HG02610 (cell line): ENCODE results near the gene CSDE1.
A peak's percentile ranks its signal among the peaks of the same experiment; 100 is the strongest.

Experiments
- ATAC-seq: cut with Tn5 transposase; IDR thresholded peaks from one replicate; pipeline ENCODE4 v1.9.1; 2021; ENCODE audit warnings: mild to moderate bottlenecking, moderate library complexity; ENCODE audit not compliant: unreplicated experiment

Gene CSDE1

DNA sequence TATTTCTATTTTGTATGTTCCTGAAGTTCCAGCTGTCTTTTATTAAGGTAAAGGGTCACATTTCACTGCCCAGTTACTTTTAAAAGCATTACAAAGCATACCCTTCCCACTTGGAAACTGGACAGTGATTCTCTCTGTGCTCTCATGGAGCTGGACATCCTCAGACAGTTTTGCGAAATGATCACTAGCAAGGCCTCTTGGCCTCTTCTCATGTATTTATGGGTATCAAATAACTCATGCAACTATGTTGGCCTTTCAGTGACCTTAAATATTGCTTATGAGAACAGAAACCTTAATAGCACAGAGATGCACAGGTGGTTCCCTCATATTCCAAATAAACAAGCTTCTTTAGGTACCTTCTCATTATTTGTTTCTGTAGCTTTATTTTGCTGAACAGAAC, 54.5 kb downstream of the CSDE1 start:
- ATAC-seq: no peak

DNA sequence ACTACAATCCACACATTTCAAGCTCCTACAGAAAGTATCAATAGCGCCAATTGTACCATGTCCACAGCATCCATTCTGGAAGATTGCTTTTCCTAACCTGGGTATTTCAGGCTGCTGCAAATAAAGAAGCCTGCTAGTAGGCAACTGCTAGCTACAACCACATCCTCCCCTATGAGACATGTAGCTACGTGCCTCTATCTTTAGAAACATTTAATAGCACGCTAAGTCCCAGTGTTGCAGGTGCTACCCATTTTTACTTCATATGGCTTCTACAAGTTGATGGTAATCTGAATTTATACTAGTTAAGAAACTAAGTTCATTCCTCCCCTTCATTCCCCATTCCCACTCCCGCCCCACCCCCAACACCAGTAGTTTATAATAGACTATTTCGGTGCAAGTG, 55.0 kb downstream of the CSDE1 start:
- no peak for ATAC-seq

- ATAC-seq: no peak
Measured at GRCh38 chr1:114701931-114702330, 55.9 kb downstream of the CSDE1 start.

DNA sequence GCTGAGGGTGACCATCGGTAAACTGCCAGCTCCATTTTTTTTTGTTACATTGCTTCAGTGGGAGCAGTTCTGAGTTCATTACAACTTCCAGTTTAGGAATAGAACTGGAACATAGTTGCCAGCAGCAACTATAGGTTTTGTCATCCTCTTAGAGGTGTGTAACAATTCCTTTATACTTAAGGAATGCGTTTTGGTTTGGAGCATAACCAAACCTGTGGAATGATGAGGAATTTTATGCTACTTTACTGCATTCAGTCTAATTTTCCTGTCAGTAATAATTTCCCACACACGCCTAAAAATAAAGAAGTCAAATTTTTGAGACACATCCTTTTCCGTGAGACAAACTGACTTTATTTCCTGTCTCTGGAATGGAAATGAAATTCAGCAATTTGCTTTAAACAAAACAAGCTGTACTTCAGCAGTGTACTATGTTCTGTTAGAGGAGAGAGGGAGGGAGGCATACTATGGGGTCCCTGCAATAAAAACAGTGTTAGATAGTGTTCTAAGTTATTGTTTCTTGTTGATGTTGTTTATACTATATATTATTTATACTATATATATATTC, 57.7 kb downstream of the CSDE1 start:
- ATAC-seq: no peak

- no peak for ATAC-seq
Measured at GRCh38 chr1:114696810-114697209, 61.0 kb downstream of the CSDE1 start.

DNA sequence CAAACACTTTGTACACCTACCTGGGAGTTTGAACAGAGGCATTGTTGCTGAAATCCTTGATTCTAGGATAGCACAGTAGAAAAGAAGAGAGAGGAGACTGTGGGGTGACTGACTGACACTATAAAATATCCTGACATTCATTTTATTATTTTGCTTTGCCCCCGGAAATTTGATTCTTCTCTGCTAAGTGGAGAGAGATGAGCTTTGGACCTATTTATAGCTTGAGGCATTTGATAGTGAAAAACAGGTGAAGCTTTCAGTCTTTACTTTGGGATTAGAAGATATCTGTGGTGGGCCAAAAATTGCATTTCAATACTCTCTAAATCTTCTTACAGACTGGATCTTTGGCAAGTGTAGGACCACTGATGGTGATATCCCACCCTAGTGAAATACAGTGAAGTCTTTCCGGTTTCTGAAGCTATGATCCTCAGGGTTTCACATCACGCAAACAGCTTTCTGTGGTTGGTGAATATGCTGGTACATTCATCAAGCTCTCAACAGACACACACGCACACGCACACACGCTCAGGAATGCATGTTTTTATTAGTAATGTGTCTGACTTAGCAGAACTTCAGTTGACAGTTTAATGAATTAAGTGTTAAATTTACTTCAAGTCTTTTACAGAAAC, 62.2 kb downstream of the CSDE1 start, which contains the start of gene AMPD1:
Gene AMPD1, minus strand, starts transcription at position 117 of the 629 bp plus-strand sequence. Its CDS starts 75 bp downstream, at position 42.
- no peak for ATAC-seq

DNA sequence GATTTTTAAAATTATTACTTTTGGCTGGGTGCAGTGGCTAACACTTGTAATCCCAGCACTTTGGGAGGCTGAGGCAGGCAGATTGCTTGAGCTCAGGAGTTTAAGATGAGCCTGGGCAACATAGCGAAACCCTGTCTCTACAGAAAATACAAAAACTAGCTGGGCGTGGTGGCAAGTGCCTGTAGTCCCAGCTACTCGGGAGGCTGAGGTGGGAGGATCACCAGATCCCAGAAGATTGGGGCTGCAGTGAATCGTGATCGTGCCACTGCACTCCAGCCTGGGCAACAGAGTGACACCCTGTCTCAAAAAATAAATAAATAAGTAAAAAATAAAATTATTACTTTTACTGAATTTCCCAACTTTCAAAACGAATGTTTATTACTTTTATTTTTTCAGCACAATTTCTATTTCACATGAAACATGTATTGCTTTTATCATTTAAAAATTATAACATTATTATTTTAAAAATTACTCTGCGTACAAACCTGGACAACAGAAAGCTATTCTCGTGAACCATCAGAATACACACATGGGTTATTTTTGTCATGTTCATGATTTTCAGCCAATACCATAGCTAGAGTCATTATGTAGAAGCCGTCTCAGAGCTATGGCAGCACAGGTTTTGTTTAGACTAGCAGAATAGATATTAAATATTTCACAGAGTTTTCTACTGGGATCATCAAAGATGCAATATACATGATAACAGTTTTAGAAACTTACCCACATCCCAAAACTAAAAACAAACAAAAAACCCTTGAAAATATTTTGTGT, 63.1 kb downstream of the CSDE1 start:
- ATAC-seq: no peak

GRCh38 chr1:114692947-114693346, 64.8 kb downstream of the CSDE1 start:
- ATAC-seq: no peak

DNA sequence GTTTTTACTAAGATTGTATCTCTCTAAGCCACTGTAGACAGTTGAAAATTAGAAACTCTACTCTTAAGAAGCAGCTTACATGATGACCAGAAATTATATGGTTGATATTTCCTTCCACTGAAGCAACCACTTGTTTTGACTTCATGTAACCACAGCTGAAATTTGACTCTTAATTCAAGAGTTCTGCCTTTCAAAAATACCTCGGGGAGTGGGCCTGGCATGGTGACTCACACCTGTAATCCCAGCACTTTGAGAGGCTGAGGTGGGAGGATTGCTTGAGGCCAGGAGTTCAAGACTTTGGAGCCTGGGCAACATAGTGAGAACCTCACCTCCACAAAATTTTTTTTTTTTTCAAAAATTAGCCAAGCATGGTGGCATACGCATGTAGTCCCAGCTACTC, 66.7 kb downstream of the CSDE1 start:
- no peak for ATAC-seq

DNA sequence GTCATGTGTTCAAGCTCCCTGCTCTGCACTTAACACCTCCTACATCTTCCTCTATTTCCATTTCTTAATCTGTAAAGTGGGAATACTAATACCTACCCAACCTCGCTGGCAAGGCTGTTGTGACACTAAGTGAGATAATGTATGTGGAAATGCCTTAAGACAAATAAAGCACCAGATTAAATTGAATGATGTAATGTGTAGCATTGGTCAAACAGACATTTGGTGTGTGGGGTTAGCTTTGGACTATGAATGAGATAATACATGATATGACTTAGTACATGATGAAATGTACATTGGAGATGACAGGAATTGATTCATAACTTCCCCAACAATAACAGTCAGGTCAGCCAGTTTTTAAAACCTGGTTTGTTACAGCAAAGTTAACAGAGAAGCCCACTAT, 67.6 kb downstream of the CSDE1 start:
- no peak for ATAC-seq

DNA sequence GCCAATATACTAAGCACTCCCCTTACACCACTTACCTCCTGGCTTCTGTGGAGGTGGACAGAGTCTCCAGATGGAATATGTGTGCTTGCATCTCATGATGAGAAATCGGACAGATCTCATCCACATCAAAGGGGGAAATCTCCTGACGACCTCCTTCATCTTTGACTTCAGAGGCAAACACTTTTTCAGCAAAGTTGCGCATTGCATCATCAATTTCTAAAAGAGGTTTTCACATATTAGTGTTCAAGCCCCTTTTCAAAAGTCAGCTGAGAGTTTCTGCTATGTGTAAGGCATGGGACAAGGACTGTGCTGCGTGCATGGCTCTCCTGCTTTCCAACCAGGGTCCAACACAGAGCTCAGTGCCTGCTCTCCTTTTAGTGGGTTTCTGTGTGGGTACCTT, 69.3 kb downstream of the CSDE1 start:
- ATAC-seq: no peak

DNA sequence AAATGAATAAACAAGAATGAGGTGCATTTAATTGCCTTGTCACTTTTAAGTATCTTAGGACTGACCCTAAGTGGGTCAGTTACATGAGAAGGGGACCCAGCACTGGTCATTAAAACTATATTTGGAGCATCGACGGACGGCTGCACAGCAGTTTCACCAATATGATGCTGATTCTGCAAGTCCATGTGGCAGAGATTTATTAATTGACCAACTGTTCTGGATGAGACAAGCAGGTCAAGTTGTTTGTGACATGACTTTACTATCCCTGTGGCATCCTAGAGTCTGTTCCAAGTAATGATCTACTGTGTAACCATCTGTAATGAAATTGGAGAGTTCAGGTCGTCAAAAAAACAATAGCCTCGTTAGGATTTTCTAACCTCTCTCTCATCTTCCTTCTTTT, 71.9 kb downstream of the CSDE1 start:
- ATAC-seq: no peak

- ATAC-seq: no peak
Measured at GRCh38 chr1:114677691-114678090, 80.1 kb downstream of the CSDE1 start.

GRCh38 chr1:114676115-114676514, 81.7 kb downstream of the CSDE1 start:
- ATAC-seq: no peak

DNA sequence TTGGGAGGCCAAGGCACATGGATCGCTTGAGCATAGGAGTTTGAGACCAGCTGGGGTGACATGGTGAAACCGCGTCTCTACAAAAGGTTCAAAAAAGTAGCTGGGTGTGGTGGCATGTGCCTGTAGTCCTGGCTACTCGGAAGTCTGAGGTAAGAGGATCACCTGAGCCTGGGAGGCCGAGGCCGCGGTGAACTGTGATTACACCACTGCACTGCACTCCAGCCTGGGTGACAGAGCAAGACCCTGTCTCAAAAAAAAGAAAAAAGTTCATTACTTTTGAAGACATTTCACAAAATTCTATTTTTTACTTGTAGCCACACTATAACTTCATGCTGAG, 85.9 kb downstream of the CSDE1 start:
- ATAC-seq: no peak

DNA sequence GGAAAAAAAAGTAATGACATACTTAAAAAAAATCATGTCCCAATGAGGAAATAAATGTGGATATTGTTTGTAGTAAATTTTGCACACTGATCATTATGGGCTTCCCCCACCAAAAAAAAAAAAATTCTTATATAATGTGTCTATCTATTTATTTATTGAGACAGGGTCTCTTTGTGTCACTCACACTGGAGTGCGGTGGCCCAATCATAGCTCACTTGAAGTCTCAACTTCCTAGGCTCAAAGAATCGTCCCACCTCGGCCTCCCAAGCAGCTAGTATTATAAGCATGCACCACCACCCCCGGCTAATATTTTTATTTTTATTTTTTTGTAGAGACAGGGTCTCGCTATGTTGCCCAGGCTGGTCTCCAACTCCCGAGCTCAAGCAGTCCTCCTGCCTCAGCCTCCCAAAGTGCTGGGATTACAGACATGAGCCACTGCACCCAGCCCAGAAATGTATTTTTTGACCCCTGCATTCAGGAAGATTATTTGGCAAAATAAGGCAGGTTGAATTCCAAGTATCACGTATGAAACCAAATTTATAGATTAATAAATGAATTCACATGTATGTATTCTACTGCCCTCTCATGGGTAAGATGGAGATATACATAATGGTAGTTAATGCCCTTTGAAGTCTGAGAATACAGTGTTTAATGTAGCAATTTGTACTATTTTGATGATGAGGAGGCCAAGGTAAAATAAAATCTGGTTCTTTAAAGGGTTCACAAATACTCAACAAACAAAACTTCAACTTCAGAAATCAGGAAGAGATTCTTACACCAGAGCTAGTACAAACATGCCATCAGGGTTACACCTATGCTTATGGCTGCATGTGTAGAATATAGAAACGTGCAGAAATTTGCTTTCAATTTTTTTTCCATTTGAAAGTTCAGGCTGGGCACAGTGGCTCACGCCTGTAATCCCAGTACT, 86.5 kb downstream of the CSDE1 start:
- ATAC-seq: no peak

DNA sequence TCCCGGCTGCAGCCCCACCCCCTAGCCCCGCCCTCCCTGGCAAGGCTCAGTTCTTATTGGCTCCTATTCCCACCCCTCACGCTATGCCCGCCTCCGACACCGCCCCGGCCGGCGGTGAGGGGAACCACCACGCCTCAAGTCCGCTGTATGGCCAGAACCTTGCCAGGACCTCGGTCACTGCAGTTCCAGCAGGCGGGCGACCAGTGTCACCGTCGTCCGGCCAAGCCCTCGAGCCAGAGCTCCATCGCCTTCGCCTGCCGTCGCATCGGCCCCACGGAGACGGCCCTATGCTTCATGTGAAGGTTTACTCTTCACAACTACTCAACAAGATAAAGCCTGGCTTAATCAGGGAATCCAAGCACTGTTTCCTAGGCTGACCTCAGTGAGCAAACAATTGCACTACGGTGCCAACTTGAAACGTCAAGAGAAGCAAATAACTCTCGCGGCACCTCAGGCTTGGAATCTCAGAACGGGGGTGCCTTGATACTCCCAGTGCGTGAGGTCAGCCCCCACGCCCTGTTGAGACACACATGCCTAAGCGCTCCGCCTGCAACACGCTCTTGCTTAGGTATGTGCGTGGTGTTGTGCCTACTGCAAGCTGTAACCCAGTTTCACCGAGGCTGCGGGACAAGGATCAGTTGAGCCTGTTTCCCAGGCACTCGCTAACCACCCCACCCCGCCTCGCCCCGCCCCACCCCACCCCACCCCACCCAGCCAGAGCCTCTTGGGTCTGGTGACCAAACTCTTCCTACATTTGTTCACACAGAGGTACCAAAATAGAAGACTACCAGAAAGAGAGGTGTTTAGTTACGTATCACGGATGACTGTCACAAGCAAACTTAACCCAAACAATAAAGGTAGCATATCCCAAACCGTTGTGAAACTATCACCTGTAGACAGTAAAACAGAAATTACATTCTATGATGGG, 87.4 kb downstream of the CSDE1 start:
- peak; percentile 99 for ATAC-seq

DNA sequence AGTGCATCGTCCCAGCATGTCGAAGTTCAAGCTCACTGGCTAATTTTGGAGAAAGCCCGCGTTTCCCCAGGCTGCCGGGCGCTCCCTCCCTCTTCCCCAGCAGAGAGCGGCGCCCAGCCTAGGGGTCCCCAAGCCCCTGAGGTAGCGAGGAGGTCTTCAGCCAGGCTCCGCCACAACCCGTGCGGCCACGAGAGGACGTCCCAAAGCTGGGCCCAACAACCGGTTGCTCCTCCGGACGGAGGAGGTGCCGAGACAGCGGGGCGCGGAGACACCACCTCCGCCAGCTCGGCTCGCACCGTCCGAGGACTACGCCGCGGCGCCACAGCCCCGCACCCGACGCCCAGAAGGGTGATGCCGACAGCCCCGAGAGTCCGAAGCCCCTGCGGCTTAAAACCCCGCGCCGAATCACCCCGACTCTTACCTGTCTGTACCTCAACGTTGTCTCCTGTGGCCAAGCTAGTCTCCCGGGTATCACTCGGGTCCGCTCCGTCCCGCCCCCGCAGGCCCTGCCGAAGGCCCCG, 88.2 kb downstream of the CSDE1 start, which contains the start of gene DENND2C:
Gene DENND2C, minus strand, starts transcription at position 488 of the 521 bp plus-strand sequence. CDS start 44,065 bp downstream, outside the sequence.
- peak; percentile 51 for ATAC-seq

- no peak for ATAC-seq
Measured at GRCh38 chr1:114668784-114669561, 88.8 kb downstream of the CSDE1 start.
